ENCODE results near the gene SMC1B.

GRCh38 chr22:45308957-45309421 lies 104.4 kb downstream of the SMC1B start:
- TF ChIP-seq JUNB (IDR thresholded peaks at IDR 0.05) (no peak), SMC3 (IDR thresholded peaks at IDR 0.05) (no peak), TP53 (CRISPR knock-in tag; IDR thresholded peaks at IDR 0.05) (no peak), PHF8 (IDR thresholded peaks at IDR 0.05; ENCODE audit: borderline replicate concordance, low read depth) (0 out of 2 replicates have a peak, but pooled peaks have one; percentile 31), KDM5A (IDR thresholded peaks at IDR 0.05) (no peak), GATA3 (IDR thresholded peaks at IDR 0.05; ENCODE audit: borderline replicate concordance) (no peak), RCOR1 (IDR thresholded peaks at IDR 0.05; ENCODE audit: low read depth, low read length) (no peak), EP300 (IDR thresholded peaks at IDR 0.05) (no peak), EHMT2 (IDR thresholded peaks at IDR 0.05; ENCODE audit: low read depth) (no peak), CHD2 (IDR thresholded peaks at IDR 0.05; ENCODE audit: low read length, partially characterized antibody) (no peak)
- TF ChIP-seq, protein P1, sequence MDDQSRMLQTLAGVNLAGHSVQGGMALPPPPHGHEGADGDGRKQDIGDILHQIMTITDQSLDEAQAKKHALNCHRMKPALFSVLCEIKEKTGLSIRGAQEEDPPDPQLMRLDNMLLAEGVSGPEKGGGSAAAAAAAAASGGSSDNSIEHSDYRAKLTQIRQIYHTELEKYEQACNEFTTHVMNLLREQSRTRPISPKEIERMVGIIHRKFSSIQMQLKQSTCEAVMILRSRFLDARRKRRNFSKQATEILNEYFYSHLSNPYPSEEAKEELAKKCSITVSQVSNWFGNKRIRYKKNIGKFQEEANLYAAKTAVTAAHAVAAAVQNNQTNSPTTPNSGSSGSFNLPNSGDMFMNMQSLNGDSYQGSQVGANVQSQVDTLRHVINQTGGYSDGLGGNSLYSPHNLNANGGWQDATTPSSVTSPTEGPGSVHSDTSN (IDR thresholded peaks at IDR 0.05) = no peak
- TF ChIP-seq, protein P2, sequence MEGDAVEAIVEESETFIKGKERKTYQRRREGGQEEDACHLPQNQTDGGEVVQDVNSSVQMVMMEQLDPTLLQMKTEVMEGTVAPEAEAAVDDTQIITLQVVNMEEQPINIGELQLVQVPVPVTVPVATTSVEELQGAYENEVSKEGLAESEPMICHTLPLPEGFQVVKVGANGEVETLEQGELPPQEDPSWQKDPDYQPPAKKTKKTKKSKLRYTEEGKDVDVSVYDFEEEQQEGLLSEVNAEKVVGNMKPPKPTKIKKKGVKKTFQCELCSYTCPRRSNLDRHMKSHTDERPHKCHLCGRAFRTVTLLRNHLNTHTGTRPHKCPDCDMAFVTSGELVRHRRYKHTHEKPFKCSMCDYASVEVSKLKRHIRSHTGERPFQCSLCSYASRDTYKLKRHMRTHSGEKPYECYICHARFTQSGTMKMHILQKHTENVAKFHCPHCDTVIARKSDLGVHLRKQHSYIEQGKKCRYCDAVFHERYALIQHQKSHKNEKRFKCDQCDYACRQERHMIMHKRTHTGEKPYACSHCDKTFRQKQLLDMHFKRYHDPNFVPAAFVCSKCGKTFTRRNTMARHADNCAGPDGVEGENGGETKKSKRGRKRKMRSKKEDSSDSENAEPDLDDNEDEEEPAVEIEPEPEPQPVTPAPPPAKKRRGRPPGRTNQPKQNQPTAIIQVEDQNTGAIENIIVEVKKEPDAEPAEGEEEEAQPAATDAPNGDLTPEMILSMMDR (IDR thresholded peaks at IDR 0.05) = no peak

All from A549 (cell line).